Effector memory CD4-positive, alpha-beta T cell (primary cell): Measurements from ENCODE around the gene GAD2.

Source experiments
- DNase-seq, 3 donors: peaks; one replicate each; pipeline ENCODE4 v3.0.0-alpha.2; 2020
- H3K27ac ChIP-seq: 2 replicates; pipeline ENCODE4 v1.7.0; 2013; ENCODE audit warnings: mild to moderate bottlenecking, low read length, moderate library complexity; ENCODE audit not compliant: insufficient read depth, poor library complexity, severe bottlenecking
- H3K27me3 ChIP-seq: replicated peaks from 2 replicates; pipeline ENCODE4 v1.7.0; 2013; ENCODE audit warnings: mild to moderate bottlenecking, low read length; ENCODE audit not compliant: insufficient read depth, control insufficient read depth, poor library complexity, severe bottlenecking
- H3K36me3 ChIP-seq: 2 replicates; pipeline ENCODE4 v1.7.0; 2013; ENCODE audit warnings: mild to moderate bottlenecking, low read length, moderate library complexity; ENCODE audit not compliant: control insufficient read depth, insufficient read depth
- H3K4me1 ChIP-seq: 2 replicates; pipeline ENCODE4 v1.7.0; 2013; ENCODE audit warnings: low read length, mild to moderate bottlenecking; ENCODE audit not compliant: control insufficient read depth, insufficient read depth, poor library complexity, severe bottlenecking
- H3K4me3 ChIP-seq: 2 replicates; pipeline ENCODE4 v1.7.0; 2013; ENCODE audit warnings: low read length, low read depth, mild to moderate bottlenecking; ENCODE audit not compliant: insufficient read depth, poor library complexity, severe bottlenecking
- H3K9me3 ChIP-seq: 2 replicates; pipeline ENCODE4 v1.7.0; 2013; ENCODE audit warnings: mild to moderate bottlenecking, low read length, moderate library complexity; ENCODE audit not compliant: control insufficient read depth

Gene GAD2

DNA sequence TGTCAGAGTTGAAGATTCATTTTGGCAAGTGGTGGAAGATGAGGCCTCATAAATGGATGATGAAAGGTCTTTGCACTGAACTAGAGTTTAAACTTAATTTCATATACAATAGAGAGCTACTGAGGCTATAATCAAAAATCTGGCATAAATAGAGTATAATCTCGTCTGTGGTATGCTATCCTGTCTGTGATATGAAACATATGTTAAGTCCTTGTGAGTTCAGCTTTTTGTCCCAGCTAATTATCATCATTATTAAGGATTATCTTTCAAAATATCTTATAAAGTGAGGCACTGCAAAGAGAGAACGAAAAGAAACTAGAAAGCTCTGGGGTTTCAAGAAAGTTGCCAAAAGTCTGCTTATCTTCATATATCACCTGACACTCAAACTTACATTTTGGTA lies 83.4 kb downstream of the GAD2 start:
- no peak overlapping the region for H3K27ac ChIP-seq
- H3K4me3 ChIP-seq: no peak overlapping the region
- no peak for DNase-seq
- no peaks in the 10 kb centered on the region for H3K36me3 ChIP-seq
- H3K4me1 ChIP-seq: no peaks in the 10 kb centered on the region
- H3K9me3 ChIP-seq: no peaks in the 10 kb centered on the region
- H3K27me3 ChIP-seq: no peaks in the 10 kb centered on the region

DNA sequence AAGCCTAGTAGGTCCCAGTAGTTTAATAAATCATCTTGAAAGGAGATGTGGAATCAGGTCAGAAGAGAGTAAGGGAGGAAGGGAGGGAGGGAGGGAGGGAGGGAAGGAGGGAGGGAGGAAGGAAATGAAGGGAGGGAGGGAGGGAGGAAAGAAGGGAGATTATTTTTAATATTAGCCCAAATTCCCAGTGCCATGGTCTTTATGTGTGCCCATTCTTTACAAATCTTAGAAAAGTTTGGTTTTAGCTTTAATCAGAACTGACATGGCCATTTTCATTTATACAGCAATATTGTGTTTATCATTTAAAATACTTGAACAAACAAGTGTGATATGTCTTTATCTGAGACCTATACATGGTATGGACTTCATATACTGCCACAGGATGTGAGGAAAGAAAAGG lies 86.8 kb downstream of the GAD2 start:
- Histone ChIP-seq H3K4me3 (no peak overlapping the region), H3K4me1 (no peaks in the 10 kb centered on the region), H3K36me3 (no peaks in the 10 kb centered on the region), H3K27me3 (no peaks in the 10 kb centered on the region), H3K9me3 (no peaks in the 10 kb centered on the region), H3K27ac (no peak overlapping the region)
- no peak for DNase-seq

DNA sequence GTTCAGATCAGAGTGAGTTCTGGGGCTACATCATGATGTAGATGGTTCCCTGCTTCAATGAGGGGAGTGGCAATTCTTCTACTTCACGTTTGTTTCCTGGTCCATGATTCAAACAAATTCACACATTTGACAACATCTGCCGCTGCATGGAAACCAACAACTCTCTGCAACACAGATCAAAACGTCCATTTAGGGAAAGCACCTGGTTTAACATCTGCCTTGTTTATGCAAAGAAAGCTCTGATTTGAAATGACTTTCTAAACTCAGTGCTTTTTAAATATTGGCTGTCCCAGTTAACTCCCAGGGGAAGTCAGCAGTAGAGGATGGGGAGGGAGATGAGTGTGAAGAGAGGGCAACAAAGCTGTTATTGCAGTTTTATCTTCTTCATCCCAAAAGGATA lies 93.8 kb downstream of the GAD2 start:
- Histone ChIP-seq H3K36me3 (no peaks in the 10 kb centered on the region), H3K27me3 (peaks cover 4% of the 10 kb centered on the region), H3K9me3 (no peaks in the 10 kb centered on the region), H3K4me1 (no peaks in the 10 kb centered on the region), H3K4me3 (no peak overlapping the region), H3K27ac (no peak overlapping the region)
- DNase-seq: no peak

DNA sequence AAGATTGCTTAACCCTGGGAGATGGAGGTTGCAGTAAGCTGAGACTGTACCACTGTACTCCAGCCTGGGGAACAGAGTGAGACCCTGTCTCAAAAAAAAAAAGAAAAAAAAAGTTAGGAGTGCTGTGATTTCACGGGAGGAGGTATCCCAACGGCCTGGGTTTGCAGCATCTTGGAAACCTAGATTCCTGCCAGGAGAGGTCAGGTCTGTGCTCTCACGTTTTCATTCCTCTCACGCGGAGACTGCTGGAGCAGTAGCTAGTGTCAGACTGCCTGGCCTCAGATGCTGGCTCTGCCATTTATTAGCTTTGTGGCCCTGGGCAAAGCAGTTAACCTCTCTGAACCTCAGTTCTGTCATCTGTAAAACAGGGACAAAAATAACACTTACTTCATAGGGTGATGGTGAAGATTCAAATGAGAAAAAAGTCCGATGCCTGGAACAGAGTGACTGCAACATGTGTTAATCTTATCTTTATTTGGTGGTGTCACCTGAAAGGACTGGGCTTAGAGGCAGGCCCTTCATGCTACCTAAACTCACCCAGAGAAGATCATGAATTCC lies 94.9 kb downstream of the GAD2 start:
- H3K4me1 ChIP-seq: no peaks in the 10 kb centered on the region

DNA sequence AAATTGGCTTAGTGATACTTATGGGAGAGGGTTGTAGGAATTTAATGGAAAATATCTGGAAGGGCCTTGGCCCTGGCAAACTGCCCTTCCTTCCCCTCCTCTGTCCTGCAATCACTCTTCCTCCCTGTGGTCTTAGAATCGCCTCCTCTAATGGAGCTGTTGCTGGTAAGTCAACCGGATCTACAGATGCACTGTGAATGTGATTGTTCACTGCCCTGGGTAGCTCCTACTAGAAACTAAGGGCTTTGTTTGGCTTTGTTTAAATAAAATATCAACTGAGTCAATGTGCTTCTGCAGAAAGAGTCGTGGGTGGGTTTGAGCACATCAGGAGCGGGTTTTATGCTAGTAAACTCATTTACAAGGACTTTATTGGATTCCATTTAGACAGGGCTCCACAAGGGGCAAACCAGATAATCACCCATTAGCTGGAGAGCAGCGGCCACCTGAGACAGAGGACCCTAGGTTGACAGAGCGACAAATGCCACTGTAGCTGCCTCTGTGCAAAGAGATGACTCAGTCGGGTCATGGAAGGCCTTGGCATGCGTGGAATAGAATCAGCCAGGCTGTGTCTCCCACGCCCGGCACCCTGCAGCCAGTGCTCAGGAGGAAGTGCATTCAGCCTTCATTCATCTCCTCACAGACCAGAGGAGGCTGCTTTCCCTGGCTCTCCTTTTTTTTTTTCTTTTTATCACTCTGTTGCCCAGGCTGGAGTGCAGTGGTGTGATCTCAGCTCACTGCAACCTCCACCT lies 97.9 kb downstream of the GAD2 start:
- Histone ChIP-seq H3K27me3 (peaks cover 4% of the 10 kb centered on the region), H3K4me1 (no peaks in the 10 kb centered on the region), H3K4me3 (no peak overlapping the region), H3K36me3 (no peaks in the 10 kb centered on the region), H3K9me3 (no peaks in the 10 kb centered on the region), H3K27ac (no peak overlapping the region)
- no peak for DNase-seq

More for the DNA sequence above, 94.9 kb downstream of the GAD2 start:
- no peak overlapping the region for H3K27ac ChIP-seq
- DNase-seq: no peak
- peaks cover 4% of the 10 kb centered on the region for H3K27me3 ChIP-seq
- no peak overlapping the region for H3K4me3 ChIP-seq
- no peaks in the 10 kb centered on the region for H3K9me3 ChIP-seq
- H3K36me3 ChIP-seq: no peaks in the 10 kb centered on the region

DNA sequence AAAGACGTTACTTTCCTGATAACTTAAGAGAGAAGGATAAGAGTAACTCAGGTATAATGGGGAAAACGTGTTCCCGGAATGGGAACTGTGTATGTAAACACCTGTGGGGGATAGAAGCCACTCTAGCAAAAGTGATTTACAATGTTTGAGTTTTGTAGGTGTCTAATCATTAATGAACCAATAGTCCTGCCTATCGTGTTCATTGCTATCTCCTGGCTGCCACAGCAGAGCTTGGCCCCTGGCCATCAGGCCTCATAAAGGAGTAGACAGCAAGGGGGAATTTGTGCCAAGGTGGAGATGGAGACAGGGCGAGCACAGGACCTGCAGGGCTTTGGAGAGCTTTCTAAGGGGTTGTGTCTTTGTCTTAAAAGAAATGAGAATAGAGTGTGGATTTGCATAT lies 102.1 kb downstream of the GAD2 start:
- no peak overlapping the region for H3K4me3 ChIP-seq
- H3K27ac ChIP-seq: no peak overlapping the region
- no peaks in the 10 kb centered on the region for H3K9me3 ChIP-seq
- no peaks in the 10 kb centered on the region for H3K4me1 ChIP-seq
- peaks cover 4% of the 10 kb centered on the region for H3K27me3 ChIP-seq
- DNase-seq: no peak
- H3K36me3 ChIP-seq: no peaks in the 10 kb centered on the region

DNA sequence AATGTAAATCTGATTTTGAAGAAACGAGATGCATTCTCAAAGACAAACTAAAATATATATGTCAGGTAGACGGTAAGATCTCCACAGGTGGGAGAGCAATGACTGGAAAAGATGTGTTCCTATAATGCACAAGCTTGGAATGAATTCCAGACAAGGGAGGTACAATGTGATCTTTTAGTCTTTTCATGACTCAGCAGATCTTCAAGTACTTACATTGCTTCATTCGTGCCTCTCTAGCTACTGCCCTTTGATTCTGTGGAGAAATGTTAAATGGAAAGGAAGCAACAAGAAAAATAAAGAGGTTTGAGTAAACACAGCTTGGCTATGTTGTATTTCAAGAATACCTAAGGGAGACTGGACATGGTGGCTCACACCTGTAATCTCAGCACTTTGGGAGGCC lies 106.6 kb downstream of the GAD2 start:
- Histone ChIP-seq H3K36me3 (no peaks in the 10 kb centered on the region), H3K4me1 (no peaks in the 10 kb centered on the region), H3K9me3 (no peaks in the 10 kb centered on the region), H3K27me3 (no peaks in the 10 kb centered on the region), H3K4me3 (no peak overlapping the region), H3K27ac (no peak overlapping the region)
- DNase-seq: no peak

DNA sequence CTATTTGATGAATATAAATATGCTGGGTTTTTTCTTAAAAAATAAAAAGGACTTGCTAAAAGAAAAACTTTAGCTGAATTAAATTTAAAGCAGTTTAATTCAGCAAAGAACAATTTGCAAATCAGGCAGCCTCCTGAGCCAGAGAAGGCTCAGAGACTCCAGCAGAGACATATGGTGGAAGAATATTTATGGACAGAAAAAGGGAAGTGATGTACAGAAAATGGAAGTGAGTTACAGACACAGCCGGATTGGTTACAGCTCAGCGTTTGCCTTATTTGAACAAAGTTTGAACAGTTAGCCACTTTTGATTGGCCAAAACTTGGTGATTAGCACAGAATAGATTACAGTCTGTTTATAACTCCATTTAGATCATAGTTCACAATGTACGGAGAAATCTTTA lies 110.3 kb downstream of the GAD2 start:
- DNase-seq: no peak
- H3K9me3 ChIP-seq: no peaks in the 10 kb centered on the region
- no peaks in the 10 kb centered on the region for H3K36me3 ChIP-seq
- H3K4me3 ChIP-seq: no peak overlapping the region
- no peak overlapping the region for H3K27ac ChIP-seq
- no peaks in the 10 kb centered on the region for H3K4me1 ChIP-seq
- H3K27me3 ChIP-seq: no peaks in the 10 kb centered on the region

DNA sequence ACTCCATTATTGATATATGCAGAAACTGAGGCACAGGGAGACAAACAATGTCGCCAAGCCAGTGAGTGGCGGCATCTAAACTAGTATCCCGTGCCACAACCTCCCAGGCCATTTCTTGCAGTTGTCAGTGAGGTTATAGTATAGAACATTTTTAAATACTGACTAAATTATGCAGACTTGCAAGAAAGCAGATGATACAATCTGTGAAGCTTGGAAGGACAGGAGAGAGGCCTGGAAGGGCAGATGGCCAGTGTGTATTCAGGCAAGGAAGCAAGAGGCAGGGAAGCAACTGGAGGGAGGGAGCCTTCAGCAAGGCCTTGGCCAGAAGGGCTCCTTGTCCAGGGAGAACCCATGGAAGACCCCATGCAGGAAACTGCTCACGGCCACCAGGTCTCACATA lies 111.2 kb downstream of the GAD2 start:
- no peak for DNase-seq
- no peaks in the 10 kb centered on the region for H3K27me3 ChIP-seq
- no peaks in the 10 kb centered on the region for H3K9me3 ChIP-seq
- no peak overlapping the region for H3K27ac ChIP-seq
- H3K36me3 ChIP-seq: no peaks in the 10 kb centered on the region
- H3K4me3 ChIP-seq: no peak overlapping the region
- H3K4me1 ChIP-seq: no peaks in the 10 kb centered on the region

DNA sequence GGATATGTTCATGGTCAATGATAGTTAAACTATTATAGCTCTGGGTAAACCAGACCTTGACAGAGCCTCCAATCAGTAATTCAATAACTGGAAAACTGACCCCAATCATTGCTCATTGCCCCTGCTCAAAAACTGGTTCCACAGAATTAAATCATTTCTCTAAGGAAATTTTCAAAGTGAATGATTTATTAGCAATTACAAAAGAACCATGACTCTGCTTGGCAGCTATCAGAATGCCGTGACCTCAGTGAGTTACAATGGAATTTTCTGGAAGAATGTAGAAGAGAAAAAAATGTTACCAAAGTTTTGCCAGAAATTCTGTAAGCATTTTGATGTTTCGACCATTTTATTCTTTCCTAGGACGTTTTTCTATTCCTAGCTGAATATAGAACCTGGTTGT lies 114.8 kb downstream of the GAD2 start:
- no peaks in the 10 kb centered on the region for H3K27me3 ChIP-seq
- DNase-seq: no peak
- H3K4me3 ChIP-seq: no peak overlapping the region
- no peaks in the 10 kb centered on the region for H3K9me3 ChIP-seq
- no peaks in the 10 kb centered on the region for H3K36me3 ChIP-seq
- no peak overlapping the region for H3K27ac ChIP-seq
- H3K4me1 ChIP-seq: no peaks in the 10 kb centered on the region
